Suprapubic skin (tissue), 3 donors: ENCODE data around the gene M6PR.

Experiments
- CTCF ChIP-seq, 2 donors: fragments of 200-600 bp in 1 of 2; fragments of 450-650 bp in 1 of 2; sonication (generic) in 1 of 2; IDR thresholded peaks; one replicate each; pipeline ENCODE4 v1.5.1; 2016 to 2019; ENCODE audit warnings: antibody characterized with exemption in 2 of 2, mild to moderate bottlenecking in 1 of 2, moderate library complexity in 1 of 2
- EP300 ChIP-seq: sonication (generic); formaldehyde crosslinking; IDR thresholded peaks from one replicate; pipeline ENCODE4 v1.6.1; 2017; ENCODE audit warnings: antibody characterized with exemption
- POLR2A ChIP-seq, 2 donors: fragments of 450-650 bp; IDR thresholded peaks; one replicate each; pipeline ENCODE4 v1.6.1; 2017; ENCODE audit warnings: antibody characterized with exemption in 2 of 2, mild to moderate bottlenecking in 2 of 2, moderate library complexity in 2 of 2

DNA sequence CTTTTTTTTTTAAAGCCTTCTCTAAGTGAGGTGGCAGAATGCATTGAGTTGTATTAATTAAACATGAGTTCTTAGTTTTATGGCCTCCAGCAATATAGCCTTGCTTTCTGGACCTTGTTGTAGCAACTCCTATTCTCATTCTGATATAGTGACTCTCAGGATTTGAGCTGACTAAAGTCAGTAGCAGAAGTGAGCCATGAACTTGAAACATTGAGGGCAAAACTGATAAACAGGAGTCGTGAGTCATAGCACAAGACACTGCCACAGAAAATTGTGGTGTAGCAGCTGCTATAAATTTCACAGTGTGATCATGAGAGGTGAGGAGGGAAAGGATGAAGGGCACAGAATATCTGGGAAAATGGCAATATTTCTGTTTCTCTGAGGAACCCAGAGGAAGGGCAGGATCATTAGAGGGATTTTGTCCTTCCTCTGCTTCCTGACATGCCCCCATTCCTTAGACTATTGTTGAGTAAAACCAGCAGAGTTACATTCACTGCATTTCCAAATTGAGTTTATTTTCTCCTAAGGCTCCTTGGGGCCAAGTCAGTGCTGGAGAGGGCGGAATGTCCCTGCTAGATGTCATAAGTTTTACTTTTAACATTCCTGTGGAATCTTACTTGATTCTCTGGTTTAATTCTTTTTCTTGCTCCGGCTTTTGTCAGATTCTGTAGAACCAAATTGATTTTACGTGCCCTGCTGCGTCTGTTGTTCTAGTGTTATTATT, 47.4 kb upstream of the M6PR start:
- TF ChIP-seq POLR2A (IDR thresholded peaks at IDR 0.05), result no peak
- no peak for TF ChIP-seq CTCF (IDR thresholded peaks at IDR 0.05)
- no peak for TF ChIP-seq EP300
